MG63 (cell line): ENCODE data around the gene ACO2. TPM values are rescaled to one million over a fixed set of nuclear protein-coding genes. Genes with fewer than 3 reads are reported as not detected.

Experiments used
- DNase-seq: peaks from one replicate; pipeline ENCODE4 v3.0.0-alpha.2; 2020
- H3K27me3 ChIP-seq: fragments of 250-450 bp; sonication (Bioruptor Pico); 2 replicates; pipeline ENCODE4 v1.5.1; 2020; ENCODE audit warnings: mild to moderate bottlenecking, moderate library complexity
- H3K36me3 ChIP-seq: fragments of 250-450 bp; sonication (Bioruptor Pico); 2 replicates; pipeline ENCODE4 v1.5.1; 2020; ENCODE audit warnings: mild to moderate bottlenecking, moderate library complexity
- H3K4me3 ChIP-seq: fragments of 250-450 bp; sonication (Bioruptor Pico); 2 replicates; pipeline ENCODE4 v1.5.1; 2020; ENCODE audit warnings: mild to moderate bottlenecking, moderate library complexity
- H3K9me3 ChIP-seq: fragments of 250-450 bp; sonication (Bioruptor Pico); 2 replicates; pipeline ENCODE4 v1.5.1; 2020; ENCODE audit warnings: mild to moderate bottlenecking, moderate library complexity
- total RNA-seq: library from RNA; depleted of rRNA; stranded (reverse); fragments of >200 nt; shearing (Covaris generic); gene quantifications from 2 replicates; pipeline ENCODE4 v1.2.3, GENCODE V29; 2014; ENCODE audit warnings: low replicate concordance

The ACO2 gene
- total RNA-seq, 1 experiment from 2014 or later: 90.1 TPM

GRCh38 chr22:41505511-41506220 lies 36.7 kb downstream of the ACO2 start:
- no peaks in the 10 kb centered on the region for H3K9me3 ChIP-seq
- no peaks in the 10 kb centered on the region for H3K27me3 ChIP-seq
- H3K4me3 ChIP-seq: no peak overlapping the region
- H3K36me3 ChIP-seq: peaks cover 35% of the 10 kb centered on the region
- no peak for DNase-seq

- Histone ChIP-seq H3K4me3 (no peak overlapping the region), H3K9me3 (no peaks in the 10 kb centered on the region), H3K27me3 (no peaks in the 10 kb centered on the region), H3K36me3 (peaks cover 34% of the 10 kb centered on the region)
- no peak for DNase-seq
Measured at GRCh38 chr22:41507330-41508063, 38.6 kb downstream of the ACO2 start.

DNA sequence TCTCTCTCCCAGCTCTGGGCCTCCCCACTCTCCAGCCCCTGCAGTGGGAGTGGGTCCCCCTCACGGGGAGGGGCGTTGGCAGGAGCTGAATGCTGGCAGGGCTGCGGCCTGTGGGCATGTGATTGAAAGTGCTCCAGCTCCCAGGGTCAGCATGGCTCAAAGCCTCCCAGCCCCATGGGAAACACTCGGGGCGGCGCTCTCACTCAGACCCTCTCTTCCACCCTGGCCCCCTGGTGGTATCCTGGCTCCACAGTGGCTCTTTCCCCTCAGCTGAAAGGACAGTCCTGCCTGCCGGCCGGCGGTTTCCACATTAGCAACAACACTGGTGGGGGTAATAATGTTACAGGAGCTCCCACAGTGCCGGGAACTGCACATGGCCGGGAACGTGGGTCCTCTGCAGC lies 39.9 kb downstream of the ACO2 start:
- no peak for DNase-seq
- Histone ChIP-seq H3K9me3 (no peaks in the 10 kb centered on the region), H3K4me3 (no peak overlapping the region), H3K36me3 (peaks cover 40% of the 10 kb centered on the region), H3K27me3 (no peaks in the 10 kb centered on the region)

- no peaks in the 10 kb centered on the region for H3K9me3 ChIP-seq
- H3K36me3 ChIP-seq: peaks cover 42% of the 10 kb centered on the region
- no peak for DNase-seq
- no peak overlapping the region for H3K4me3 ChIP-seq
- no peaks in the 10 kb centered on the region for H3K27me3 ChIP-seq
Measured at GRCh38 chr22:41511521-41511968, 42.6 kb downstream of the ACO2 start.

DNA sequence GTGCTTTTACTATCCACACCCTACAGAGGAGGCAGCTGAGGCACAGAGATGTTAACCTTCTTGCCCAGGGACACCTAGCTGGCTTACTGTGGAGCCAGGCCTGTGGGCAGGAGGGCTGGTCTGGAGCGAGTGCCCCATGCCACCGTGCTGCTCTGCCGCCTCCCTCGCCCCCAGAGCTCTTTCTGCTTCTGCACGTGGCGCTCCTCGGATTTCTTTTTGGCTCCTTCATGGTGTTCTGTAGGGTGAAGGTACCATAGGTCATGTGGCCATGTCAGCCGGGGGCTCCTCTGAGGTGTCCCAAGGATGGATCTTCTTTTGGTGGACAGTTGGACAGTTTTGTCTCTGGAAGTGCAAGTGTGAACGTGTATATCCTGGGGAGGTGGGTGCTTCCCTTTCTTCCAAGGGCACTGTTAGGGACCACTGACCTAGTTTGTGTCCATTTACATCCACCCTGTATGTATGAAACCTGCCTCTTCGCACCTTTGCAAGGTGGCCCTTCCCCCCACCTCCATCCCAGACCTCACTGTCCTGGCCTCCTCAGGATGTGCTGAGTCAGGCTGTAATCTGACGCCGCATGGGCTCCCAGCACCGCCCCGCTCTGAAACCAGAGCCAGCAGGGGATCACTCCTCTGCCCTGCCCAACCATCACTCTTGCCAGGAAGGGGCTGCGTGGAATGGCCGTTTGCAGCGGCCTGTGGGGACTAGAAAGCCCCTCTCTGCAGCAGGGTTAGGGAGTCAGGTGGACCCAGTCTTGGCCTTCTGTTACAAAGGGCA lies 43.7 kb downstream of the ACO2 start:
- Histone ChIP-seq H3K36me3 (peaks cover 42% of the 10 kb centered on the region), H3K27me3 (no peaks in the 10 kb centered on the region)
- DNase-seq: peak; percentile 57

DNA sequence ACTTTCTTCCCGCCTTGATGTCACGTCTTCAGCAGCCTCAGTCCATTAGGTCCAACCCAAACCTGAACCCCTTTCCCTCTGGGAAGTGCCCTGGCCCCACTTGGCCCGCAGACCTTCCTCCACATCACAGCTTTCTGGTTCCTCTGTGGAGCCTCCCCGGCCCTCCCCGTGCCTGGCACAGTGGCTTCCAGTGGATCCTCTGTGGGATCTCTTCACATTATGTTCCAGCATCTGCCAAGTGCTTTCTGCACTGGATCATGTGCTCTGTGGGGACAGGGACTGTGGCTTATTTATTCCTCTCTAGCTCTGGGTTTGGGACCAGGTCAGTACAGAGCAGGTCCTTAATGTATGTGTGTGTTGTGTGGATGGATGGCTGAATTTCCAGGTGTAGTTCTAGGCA lies 44.5 kb downstream of the ACO2 start:
- Histone ChIP-seq H3K4me3 (no peak overlapping the region), H3K9me3 (no peaks in the 10 kb centered on the region), H3K27me3 (no peaks in the 10 kb centered on the region), H3K36me3 (peaks cover 42% of the 10 kb centered on the region)
- no peak for DNase-seq

More for the DNA sequence above, 43.7 kb downstream of the ACO2 start:
- Histone ChIP-seq H3K4me3 (no peak overlapping the region), H3K9me3 (no peaks in the 10 kb centered on the region)

DNA sequence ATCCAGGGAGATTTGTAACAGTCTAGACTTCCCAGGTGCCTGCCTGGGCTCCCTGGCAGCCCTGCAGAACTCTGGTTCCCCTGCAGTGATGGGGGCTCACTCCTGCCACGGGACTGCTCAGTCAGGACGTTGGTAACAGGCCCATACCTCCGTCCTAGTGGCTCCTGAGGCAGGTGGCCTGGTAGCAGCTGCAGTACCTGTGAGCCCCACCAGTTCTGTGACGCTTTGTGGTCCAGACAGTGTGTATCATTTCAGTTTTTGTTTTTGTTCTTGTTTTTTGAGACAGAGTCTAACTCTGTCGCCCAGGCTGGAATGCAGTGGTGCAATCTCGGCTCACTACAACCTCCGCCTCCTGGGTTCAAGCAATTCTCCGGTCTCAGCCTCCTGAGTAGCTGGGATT lies 47.5 kb downstream of the ACO2 start:
- H3K27me3 ChIP-seq: no peaks in the 10 kb centered on the region
- no peaks in the 10 kb centered on the region for H3K9me3 ChIP-seq
- peaks cover 38% of the 10 kb centered on the region for H3K36me3 ChIP-seq
- H3K4me3 ChIP-seq: no peak overlapping the region
- DNase-seq: no peak

DNA sequence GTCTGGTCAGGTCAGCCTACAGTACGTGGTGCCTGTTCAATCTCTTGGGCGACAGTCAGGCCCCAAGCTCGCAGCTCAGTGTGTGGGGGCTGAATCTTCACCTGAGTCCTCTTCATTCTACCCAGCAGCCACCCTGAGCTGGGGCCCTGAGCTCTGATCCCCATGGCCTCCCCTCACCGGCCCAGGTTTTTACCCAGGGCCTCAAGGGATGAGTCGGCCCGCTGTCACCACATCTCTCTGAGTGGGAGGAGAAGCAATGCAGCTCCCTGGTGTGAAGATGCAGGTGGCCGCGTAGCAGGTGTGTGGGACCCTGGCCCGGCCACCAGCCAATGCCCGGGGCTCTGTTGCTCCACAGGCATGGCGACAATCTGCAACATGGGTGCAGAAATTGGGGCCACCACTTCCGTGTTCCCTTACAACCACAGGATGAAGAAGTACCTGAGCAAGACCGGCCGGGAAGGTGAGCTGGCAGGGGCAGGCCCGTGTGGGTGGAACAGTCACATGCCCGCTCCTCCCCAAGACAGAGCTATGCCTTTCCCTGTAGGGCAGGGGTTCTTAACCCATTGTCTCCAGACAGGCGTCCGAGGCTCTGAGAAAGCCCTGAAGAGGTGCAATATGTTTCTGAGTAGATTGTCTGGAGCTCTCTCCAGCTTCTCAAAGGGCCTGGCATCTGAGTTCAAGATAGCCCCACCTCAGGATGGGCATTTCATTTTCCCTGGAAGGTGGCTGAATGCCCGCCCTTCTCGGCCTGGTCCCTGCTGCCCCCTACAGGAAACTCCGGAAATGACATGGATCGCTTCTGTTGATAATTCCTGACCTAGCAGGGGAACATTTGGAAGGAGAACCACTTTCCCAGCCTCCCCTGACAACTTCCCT lies 48.5 kb downstream of the ACO2 start:
- DNase-seq: peak; percentile 43
- Histone ChIP-seq H3K36me3 (peaks cover 34% of the 10 kb centered on the region), H3K9me3 (no peaks in the 10 kb centered on the region), H3K4me3 (no peak overlapping the region), H3K27me3 (no peaks in the 10 kb centered on the region)

DNA sequence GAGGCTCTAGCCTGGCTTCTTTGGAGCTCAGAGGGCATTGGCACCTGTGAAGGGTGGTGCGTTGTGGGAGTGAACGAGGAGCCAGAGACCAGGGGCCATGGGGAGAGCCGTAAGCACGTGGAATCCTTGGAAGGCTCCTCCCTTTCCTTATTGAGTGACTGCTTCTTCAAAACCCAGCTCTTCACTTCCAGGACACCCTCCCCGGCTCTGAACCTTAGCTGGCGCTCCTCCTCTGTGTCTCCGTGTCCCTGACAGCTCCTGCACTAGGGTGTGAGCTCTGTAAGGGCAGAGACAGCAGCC lies 49.1 kb downstream of the ACO2 start:
- no peaks in the 10 kb centered on the region for H3K9me3 ChIP-seq
- no peak for DNase-seq
- no peaks in the 10 kb centered on the region for H3K27me3 ChIP-seq
- H3K36me3 ChIP-seq: peaks cover 36% of the 10 kb centered on the region
- no peak overlapping the region for H3K4me3 ChIP-seq

DNA sequence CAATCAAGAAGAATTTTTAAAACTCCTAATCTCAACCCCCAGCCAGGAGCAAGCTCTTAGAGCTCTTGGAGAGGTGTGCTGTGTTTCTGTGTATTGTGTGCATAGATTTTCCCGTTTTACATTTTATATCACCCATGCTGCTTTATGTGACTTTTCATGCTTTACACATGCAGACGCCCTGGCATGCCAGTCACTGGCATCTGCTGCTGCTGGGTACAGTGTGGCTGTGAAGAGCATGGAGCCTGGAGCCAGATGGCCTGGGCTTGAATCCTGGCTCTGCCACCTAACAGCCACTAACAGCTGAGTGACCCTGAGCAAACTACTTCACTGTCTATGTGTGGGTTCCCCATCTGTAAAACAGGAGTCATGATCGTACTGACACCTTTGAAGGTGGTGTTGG lies 52.2 kb downstream of the ACO2 start:
- DNase-seq: no peak
- no peaks in the 10 kb centered on the region for H3K9me3 ChIP-seq
- peaks cover 52% of the 10 kb centered on the region for H3K36me3 ChIP-seq
- H3K4me3 ChIP-seq: no peak overlapping the region
- no peaks in the 10 kb centered on the region for H3K27me3 ChIP-seq

- Histone ChIP-seq H3K36me3 (peaks cover 68% of the 10 kb centered on the region), H3K9me3 (no peaks in the 10 kb centered on the region), H3K4me3 (no peak overlapping the region), H3K27me3 (no peaks in the 10 kb centered on the region)
- DNase-seq: no peak
Measured at GRCh38 chr22:41522813-41523212, 53.9 kb downstream of the ACO2 start.

- Histone ChIP-seq H3K9me3 (no peaks in the 10 kb centered on the region), H3K27me3 (no peaks in the 10 kb centered on the region), H3K4me3 (no peak overlapping the region), H3K36me3 (peaks cover 70% of the 10 kb centered on the region)
- DNase-seq: no peak
Measured at GRCh38 chr22:41523464-41524221, 54.7 kb downstream of the ACO2 start.

GRCh38 chr22:41524251-41524661 lies 55.3 kb downstream of the ACO2 start:
- Histone ChIP-seq H3K27me3 (no peaks in the 10 kb centered on the region), H3K36me3 (peaks cover 72% of the 10 kb centered on the region), H3K9me3 (no peaks in the 10 kb centered on the region), H3K4me3 (no peak overlapping the region)
- no peak for DNase-seq

DNA sequence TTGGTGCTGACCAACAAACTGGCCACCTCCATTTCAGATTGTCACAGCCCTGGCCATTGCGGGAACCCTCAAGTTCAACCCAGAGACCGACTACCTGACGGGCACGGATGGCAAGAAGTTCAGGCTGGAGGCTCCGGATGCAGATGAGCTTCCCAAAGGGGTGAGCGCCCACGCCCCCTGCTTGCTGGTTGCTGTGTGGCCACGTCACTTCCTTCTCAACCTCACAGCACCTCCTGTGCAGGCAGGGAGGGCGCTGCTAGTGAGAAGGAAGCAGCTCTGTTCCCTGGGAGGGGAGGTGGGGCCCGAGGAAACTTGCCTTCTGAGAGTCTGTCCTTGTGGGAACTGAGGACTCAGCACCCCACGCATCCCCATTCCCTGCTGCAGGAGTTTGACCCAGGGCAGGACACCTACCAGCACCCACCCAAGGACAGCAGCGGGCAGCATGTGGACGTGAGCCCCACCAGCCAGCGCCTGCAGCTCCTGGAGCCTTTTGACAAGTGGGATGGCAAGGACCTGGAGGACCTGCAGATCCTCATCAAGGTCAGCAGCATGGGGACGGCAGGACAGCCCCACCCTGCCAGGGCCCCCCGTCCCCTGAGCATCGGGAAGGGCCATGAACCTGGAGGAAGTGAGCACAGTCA lies 56.0 kb downstream of the ACO2 start:
- no peaks in the 10 kb centered on the region for H3K27me3 ChIP-seq
- no peak for DNase-seq
- no peaks in the 10 kb centered on the region for H3K9me3 ChIP-seq
- H3K36me3 ChIP-seq: peaks cover 72% of the 10 kb centered on the region
- no peak overlapping the region for H3K4me3 ChIP-seq

DNA sequence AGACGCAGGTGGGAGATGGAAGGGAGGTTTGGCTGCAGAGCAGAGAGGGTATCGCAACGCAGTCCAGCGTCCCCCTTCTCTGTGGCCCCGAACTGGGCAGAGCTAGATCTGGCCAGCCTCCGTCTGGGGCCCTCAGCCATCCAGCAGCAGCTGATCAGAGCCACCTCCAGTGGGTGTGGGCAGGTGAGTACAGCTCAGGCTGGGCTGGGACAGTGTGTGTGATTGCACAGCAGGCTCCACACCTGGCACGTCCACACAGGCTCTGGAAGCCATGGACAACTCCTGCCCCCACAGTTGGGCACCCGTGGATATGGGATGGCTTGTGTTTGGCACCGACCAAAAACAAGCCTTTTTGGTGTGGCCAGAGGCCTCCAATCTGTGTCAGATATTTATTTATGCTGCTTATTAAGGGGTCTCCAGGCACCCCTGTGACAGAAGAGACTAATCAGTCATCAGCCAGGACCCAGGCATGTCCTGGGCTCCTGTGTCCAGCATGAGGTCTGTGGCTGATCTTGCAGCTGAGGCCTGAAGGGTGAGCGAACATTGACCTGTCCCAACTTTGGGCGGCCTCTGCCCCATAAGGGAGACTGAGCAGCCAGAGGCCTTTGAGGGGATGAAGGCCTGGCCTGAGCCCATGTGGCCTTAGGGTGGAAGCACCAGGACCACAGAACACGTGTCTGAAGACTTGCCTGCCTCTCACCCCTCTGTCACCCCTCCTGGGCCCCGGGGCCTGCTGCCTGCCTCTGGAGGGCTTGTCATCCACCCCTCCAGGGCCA lies 56.7 kb downstream of the ACO2 start:
- H3K27me3 ChIP-seq: no peaks in the 10 kb centered on the region
- H3K9me3 ChIP-seq: no peaks in the 10 kb centered on the region
- H3K4me3 ChIP-seq: no peak overlapping the region
- peaks cover 77% of the 10 kb centered on the region for H3K36me3 ChIP-seq
- DNase-seq: no peak
